Measurements from ENCODE around the gene IL19.
"Not testable (repeated sequence)": the region's sequence is repeated elsewhere in the genome, so short reads cannot be mapped to it uniquely, and the experiment has no call there.

Gene IL19

GRCh38 chr1:206741142-206741701 is 29.4 kb upstream of the IL19 start:
- no peak for DNase-seq (ENCODE audit: low read depth)

- DNase-seq (ENCODE audit: low read depth), result no peak
Observed at GRCh38 chr1:206742719-206743383, 27.7 kb upstream of the IL19 start.

GRCh38 chr1:206744683-206745082 is 25.9 kb upstream of the IL19 start:
- DNase-seq (ENCODE audit: low read depth), result no peak

GRCh38 chr1:206745301-206745700 is 25.3 kb upstream of the IL19 start:
- DNase-seq (ENCODE audit: low read depth), result no peak

GRCh38 chr1:206748348-206749030 is 22.1 kb upstream of the IL19 start:
- DNase-seq (ENCODE audit: low read depth), result no peak

GRCh38 chr1:206751891-206752290 is 18.7 kb upstream of the IL19 start:
- no peak for DNase-seq (ENCODE audit: low read depth)

GRCh38 chr1:206752481-206752880 is 18.1 kb upstream of the IL19 start:
- DNase-seq (ENCODE audit: low read depth), result no peak

- DNase-seq (ENCODE audit: low read depth), result peak; percentile 31
Observed at GRCh38 chr1:206753141-206753540, 17.4 kb upstream of the IL19 start.

GRCh38 chr1:206754011-206754410 is 16.6 kb upstream of the IL19 start:
- DNase-seq (ENCODE audit: low read depth), result no peak

GRCh38 chr1:206757524-206758266 is 12.9 kb upstream of the IL19 start:
- DNase-seq (ENCODE audit: low read depth), result no peak

- no peak for DNase-seq (ENCODE audit: low read depth)
Observed at GRCh38 chr1:206760590-206760989, 10.0 kb upstream of the IL19 start.

- no peak for DNase-seq (ENCODE audit: low read depth)
Observed at GRCh38 chr1:206761159-206761768, 9.3 kb upstream of the IL19 start.

GRCh38 chr1:206762741-206763364 is 7.7 kb upstream of the IL19 start:
- DNase-seq (ENCODE audit: low read depth), result not testable (repeated sequence)

GRCh38 chr1:206765771-206766170 is 4.8 kb upstream of the IL19 start:
- DNase-seq (ENCODE audit: low read depth), result not testable (repeated sequence)

GRCh38 chr1:206766251-206766856 is 4.2 kb upstream of the IL19 start:
- peak; percentile 39 for DNase-seq (ENCODE audit: low read depth)

GRCh38 chr1:206768472-206769303 is 1.9 kb upstream of the IL19 start:
- no peak for DNase-seq (ENCODE audit: low read depth)

- DNase-seq (ENCODE audit: low read depth), result no peak
Observed at GRCh38 chr1:206769304-206769731, 1.3 kb upstream of the IL19 start.

- no peak for DNase-seq (ENCODE audit: low read depth)
Observed at GRCh38 chr1:206771338-206771692, 742 bp downstream of the IL19 start.

- no peak for DNase-seq (ENCODE audit: low read depth)
Observed at GRCh38 chr1:206772243-206772937, 1.8 kb downstream of the IL19 start, which contains the start of gene IL10. TSS of gene IL10 (minus strand) at chr1:206772494. CDS start at chr1:206772435, 59 bp downstream.

GRCh38 chr1:206774093-206774492 is 3.5 kb downstream of the IL19 start:
- no peak for DNase-seq (ENCODE audit: low read depth)
